Fibroblast of the aortic adventitia (primary cell): Measurements from ENCODE around the gene KIF1B. TPM values are rescaled to one million over a fixed set of nuclear protein-coding genes. Genes with fewer than 3 reads are reported as not detected.

Experiments
- DNase-seq: peaks from one replicate; pipeline ENCODE4 v3.0.0-alpha.2; 2010; ENCODE audit warnings: low read depth
- H3K4me3 ChIP-seq: 2 replicates; pipeline ENCODE4 v1.5.1; 2011; ENCODE audit warnings: low read depth, mild to moderate bottlenecking, control low read depth, low read length, moderate library complexity
- CTCF ChIP-seq: IDR thresholded peaks from 2 replicates; pipeline ENCODE4 v1.5.1; 2011; ENCODE audit warnings: mild to moderate bottlenecking, low read length, control low read depth, inconsistent platforms; ENCODE audit not compliant: insufficient read depth
- total RNA-seq: library from RNA; depleted of rRNA; stranded (reverse); fragments of >200 nt; gene quantifications from 2 replicates; pipeline ENCODE4 v1.2.3, GENCODE V29; 2012; ENCODE audit warnings: low replicate concordance

Gene KIF1B
- total RNA-seq, 1 donor: 34.8 TPM

GRCh38 chr1:10339036-10339567 is 128.7 kb downstream of the KIF1B start:
- DNase-seq: no peak
- H3K4me3 ChIP-seq: no peak overlapping the region
- no peak for TF ChIP-seq CTCF

GRCh38 chr1:10339815-10340214 is 129.4 kb downstream of the KIF1B start:
- TF ChIP-seq CTCF: no peak
- DNase-seq: peak; percentile 89
- peak overlapping the region; percentile 23 for H3K4me3 ChIP-seq

GRCh38 chr1:10340930-10341590 is 130.7 kb downstream of the KIF1B start:
- no peak for TF ChIP-seq CTCF
- no peak for DNase-seq
- H3K4me3 ChIP-seq: no peak overlapping the region

- TF ChIP-seq CTCF: no peak
- H3K4me3 ChIP-seq: no peak overlapping the region
- no peak for DNase-seq
These were observed 136.7 kb downstream of the KIF1B start for GRCh38 chr1:10347109-10347508.

GRCh38 chr1:10353282-10353681 is 142.9 kb downstream of the KIF1B start:
- DNase-seq: no peak
- no peak overlapping the region for H3K4me3 ChIP-seq
- no peak for TF ChIP-seq CTCF

GRCh38 chr1:10353693-10354092 is 143.3 kb downstream of the KIF1B start:
- no peak for TF ChIP-seq CTCF
- no peak overlapping the region for H3K4me3 ChIP-seq
- DNase-seq: no peak

GRCh38 chr1:10360045-10360444 is 149.7 kb downstream of the KIF1B start:
- no peak for TF ChIP-seq CTCF
- no peak overlapping the region for H3K4me3 ChIP-seq
- no peak for DNase-seq
